ENCODE measurements around the gene PRKCH.

PRKCH gene

DNA sequence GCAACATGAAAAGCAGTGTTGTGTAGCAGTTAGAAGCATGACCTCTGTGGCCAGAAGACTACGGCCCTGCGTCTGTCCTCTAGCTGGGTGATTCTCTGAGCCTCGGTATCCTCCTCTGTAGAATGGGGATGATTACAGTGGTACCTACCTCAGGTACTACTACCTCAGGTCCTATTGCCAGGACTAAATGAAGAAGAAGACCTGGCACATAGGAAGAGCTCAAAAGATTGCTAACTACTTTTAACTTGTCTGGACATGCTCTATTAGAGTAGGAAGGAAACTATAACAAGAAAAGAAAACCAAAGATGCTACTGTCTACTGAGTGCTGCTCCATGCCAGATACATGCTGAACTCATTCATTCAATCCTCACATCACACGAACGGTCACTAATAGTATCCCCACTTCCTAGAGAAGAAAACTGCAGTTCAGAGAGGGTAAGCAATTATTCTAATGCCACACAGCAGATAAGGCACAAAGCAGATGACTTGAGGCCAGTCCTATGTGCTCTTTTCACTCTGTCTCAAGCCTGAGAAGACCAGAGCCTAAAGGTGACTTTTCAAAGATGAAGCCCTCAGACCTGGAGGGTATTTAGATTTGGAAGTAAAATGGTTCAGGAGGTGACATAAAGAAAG is 265.8 kb downstream of the PRKCH start:
- Histone ChIP-seq H3K9me3 (ENCODE audit: control insufficient read depth, low read length) (no peaks in the 10 kb centered on the region), H3K4me3 (ENCODE audit: insufficient read depth, low read depth, low read length, poor library complexity, severe bottlenecking) (no peak overlapping the region), H3K27ac (ENCODE audit: insufficient read depth, low read length, poor library complexity, severe bottlenecking) (no peak overlapping the region), H3K27me3 (replicated peaks; ENCODE audit: control insufficient read depth, insufficient read depth, low read length, poor library complexity, severe bottlenecking) (no peaks in the 10 kb centered on the region), H3K4me1 (ENCODE audit: control insufficient read depth, insufficient read depth, low read length, poor library complexity, severe bottlenecking) (no peaks in the 10 kb centered on the region), H3K36me3 (ENCODE audit: control insufficient read depth, insufficient read depth, low read length) (no peaks in the 10 kb centered on the region)
- DNase-seq: no peak

DNA sequence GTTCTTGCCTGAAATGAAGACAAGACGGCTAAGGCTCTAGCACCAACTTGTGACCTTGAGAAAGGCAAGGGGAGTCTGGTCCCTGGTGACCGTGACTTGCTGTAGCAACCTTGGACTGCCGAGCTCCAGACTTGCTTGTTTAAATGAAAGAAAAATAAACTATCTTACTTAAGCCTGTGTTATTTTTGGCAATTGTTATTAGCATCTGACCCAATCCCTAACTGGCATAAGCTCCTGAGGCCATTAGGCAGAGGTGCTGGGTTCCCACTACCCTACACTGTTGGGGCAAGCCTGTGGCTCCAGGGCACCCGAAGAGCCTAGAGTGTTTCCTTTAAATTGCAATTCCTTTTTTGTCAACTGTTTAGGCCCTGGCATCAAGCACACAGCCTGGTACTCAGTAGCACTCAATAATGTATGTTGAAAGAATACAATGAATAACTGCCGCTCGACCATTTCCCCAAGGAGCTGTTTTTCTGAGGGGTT is 267.1 kb downstream of the PRKCH start:
- no peak overlapping the region for H3K4me3 ChIP-seq (ENCODE audit: insufficient read depth, low read depth, low read length, poor library complexity, severe bottlenecking)
- no peaks in the 10 kb centered on the region for H3K36me3 ChIP-seq (ENCODE audit: control insufficient read depth, insufficient read depth, low read length)
- no peaks in the 10 kb centered on the region for H3K27me3 ChIP-seq (replicated peaks; ENCODE audit: control insufficient read depth, insufficient read depth, low read length, poor library complexity, severe bottlenecking)
- no peaks in the 10 kb centered on the region for H3K4me1 ChIP-seq (ENCODE audit: control insufficient read depth, insufficient read depth, low read length, poor library complexity, severe bottlenecking)
- DNase-seq: no peak
- no peaks in the 10 kb centered on the region for H3K9me3 ChIP-seq (ENCODE audit: control insufficient read depth, low read length)
- H3K27ac ChIP-seq (ENCODE audit: insufficient read depth, low read length, poor library complexity, severe bottlenecking): no peak overlapping the region

DNA sequence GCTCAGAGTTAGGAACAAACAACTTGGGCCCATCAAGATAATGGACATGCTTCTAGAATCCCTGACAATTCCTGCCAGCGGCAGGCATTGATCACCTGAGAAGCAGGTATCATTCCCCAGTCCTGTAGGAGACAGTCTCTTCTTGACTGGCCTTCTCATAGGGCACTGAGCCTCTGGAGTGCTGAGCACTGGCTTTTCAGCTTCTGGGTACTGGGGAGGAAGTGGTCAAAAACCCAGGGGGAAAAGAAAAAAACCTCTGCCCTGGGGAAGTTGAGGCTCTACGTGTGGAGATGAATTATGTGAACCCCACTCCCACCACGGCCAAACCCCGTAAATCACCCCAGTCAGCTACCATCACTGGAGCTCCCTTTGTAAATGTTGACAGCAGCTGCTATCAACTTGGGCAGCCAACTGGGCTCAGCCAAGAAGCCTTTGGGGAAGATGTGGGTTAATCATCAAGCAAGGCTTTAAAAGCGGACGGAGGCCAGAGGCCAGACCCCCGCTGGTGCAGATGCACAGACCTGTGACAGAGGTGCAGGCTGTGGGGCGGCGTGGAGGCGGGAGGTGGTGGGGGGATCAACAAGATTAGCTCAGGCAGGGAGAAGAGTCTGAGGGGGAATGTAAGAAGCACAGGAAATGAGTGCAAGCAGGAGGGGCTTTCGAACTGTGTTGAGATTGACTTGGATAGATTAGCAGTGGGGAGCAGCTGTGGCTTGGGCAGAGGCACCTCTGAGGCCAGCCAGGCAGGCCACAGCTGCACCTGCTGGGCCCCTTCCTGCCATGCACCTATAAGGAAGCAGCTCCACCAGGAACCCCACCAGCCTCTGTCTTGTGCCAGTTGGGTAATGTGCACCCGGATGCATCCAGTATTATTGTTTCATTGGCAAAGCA is 268.6 kb downstream of the PRKCH start:
- no peaks in the 10 kb centered on the region for H3K9me3 ChIP-seq (ENCODE audit: control insufficient read depth, low read length)
- H3K27me3 ChIP-seq (replicated peaks; ENCODE audit: control insufficient read depth, insufficient read depth, low read length, poor library complexity, severe bottlenecking): no peaks in the 10 kb centered on the region
- no peak overlapping the region for H3K27ac ChIP-seq (ENCODE audit: insufficient read depth, low read length, poor library complexity, severe bottlenecking)
- no peaks in the 10 kb centered on the region for H3K36me3 ChIP-seq (ENCODE audit: control insufficient read depth, insufficient read depth, low read length)
- H3K4me1 ChIP-seq (ENCODE audit: control insufficient read depth, insufficient read depth, low read length, poor library complexity, severe bottlenecking): no peaks in the 10 kb centered on the region
- no peak overlapping the region for H3K4me3 ChIP-seq (ENCODE audit: insufficient read depth, low read depth, low read length, poor library complexity, severe bottlenecking)
- DNase-seq: no peak

DNA sequence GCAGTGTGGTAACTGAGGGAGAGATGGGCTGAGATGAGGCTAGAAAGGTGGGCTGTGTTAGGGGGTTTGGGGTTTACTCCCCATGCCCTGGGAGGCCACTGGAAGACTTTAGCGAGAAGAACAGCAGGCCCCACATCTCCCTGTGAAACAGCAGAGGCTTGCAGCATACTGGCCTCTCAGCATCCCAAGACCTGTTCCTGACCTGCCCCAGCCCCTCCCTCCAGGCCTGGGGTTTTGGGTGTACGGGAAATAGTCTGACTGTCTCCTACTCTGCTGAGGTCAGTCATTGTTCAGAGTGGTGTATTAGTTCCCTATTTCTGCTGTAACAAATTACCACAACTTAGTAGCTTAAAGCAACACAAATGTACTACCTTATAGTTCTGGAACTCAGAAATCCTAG is 270.5 kb downstream of the PRKCH start:
- Histone ChIP-seq H3K4me3 (ENCODE audit: insufficient read depth, low read depth, low read length, poor library complexity, severe bottlenecking) (no peak overlapping the region), H3K36me3 (ENCODE audit: control insufficient read depth, insufficient read depth, low read length) (no peaks in the 10 kb centered on the region), H3K4me1 (ENCODE audit: control insufficient read depth, insufficient read depth, low read length, poor library complexity, severe bottlenecking) (no peaks in the 10 kb centered on the region), H3K27ac (ENCODE audit: insufficient read depth, low read length, poor library complexity, severe bottlenecking) (no peak overlapping the region), H3K27me3 (replicated peaks; ENCODE audit: control insufficient read depth, insufficient read depth, low read length, poor library complexity, severe bottlenecking) (no peaks in the 10 kb centered on the region), H3K9me3 (ENCODE audit: control insufficient read depth, low read length) (no peaks in the 10 kb centered on the region)
- DNase-seq: no peak

DNA sequence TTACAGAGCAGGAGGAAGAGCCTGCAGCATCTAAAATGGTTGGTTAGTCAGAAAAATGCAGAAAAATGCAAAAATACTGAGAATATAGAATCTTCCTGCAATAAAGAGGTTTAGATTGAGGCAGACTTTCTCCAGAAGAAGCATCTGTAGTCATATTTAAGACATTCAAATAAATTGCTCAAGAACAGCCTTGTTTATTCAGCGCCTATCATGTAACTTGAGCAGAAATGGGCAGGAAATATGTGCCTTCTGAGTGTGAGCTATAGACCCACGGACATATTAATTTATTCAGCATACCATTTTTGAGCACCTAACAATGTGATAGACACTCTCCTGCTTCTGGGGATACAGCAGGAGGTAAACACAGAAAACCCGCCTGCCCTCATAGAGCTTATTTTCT is 272.0 kb downstream of the PRKCH start:
- H3K9me3 ChIP-seq (ENCODE audit: control insufficient read depth, low read length): no peaks in the 10 kb centered on the region
- H3K4me3 ChIP-seq (ENCODE audit: insufficient read depth, low read depth, low read length, poor library complexity, severe bottlenecking): no peak overlapping the region
- DNase-seq: no peak
- H3K27me3 ChIP-seq (replicated peaks; ENCODE audit: control insufficient read depth, insufficient read depth, low read length, poor library complexity, severe bottlenecking): no peaks in the 10 kb centered on the region
- H3K36me3 ChIP-seq (ENCODE audit: control insufficient read depth, insufficient read depth, low read length): no peaks in the 10 kb centered on the region
- H3K4me1 ChIP-seq (ENCODE audit: control insufficient read depth, insufficient read depth, low read length, poor library complexity, severe bottlenecking): no peaks in the 10 kb centered on the region
- H3K27ac ChIP-seq (ENCODE audit: insufficient read depth, low read length, poor library complexity, severe bottlenecking): no peak overlapping the region

DNA sequence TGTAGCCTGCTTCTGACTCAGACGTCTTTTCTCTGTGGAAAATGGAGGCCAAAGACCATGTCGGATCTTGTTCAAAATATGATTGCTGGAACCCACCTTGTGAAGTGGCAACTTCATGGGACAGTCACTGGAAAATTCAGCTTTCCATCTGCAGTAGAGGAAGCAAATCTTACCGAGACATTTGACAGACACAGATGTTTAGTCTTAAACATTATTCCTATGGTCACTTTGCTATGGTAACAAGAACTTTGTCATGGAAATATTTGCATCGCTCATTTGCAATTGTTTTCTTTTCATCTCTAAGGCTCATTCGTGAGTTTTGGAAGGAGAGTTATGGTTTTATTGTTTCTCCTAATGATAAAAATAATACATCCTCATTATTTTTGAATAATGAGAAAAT is 275.6 kb downstream of the PRKCH start:
- Histone ChIP-seq H3K36me3 (ENCODE audit: control insufficient read depth, insufficient read depth, low read length) (no peaks in the 10 kb centered on the region), H3K9me3 (ENCODE audit: control insufficient read depth, low read length) (no peaks in the 10 kb centered on the region), H3K27ac (ENCODE audit: insufficient read depth, low read length, poor library complexity, severe bottlenecking) (no peak overlapping the region)

DNA sequence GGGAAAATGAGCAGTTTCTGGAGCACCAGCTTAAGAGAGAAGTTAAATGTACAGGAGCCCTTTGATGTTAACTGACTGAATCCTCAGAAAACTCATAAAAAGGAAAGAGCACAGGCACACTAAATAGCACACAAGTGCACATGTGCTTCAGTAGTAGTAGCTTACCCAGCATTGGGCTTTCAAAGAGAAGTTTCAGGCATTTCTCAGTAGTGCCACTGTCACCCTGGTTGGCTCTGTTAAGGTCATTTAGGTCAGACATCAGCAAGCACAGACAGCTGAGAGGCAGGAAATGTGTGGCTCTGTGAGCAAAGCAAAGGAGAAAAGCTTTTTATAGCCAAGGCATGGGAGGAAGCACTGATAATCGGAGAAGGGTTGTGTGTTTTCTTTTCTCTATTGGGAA is 277.6 kb downstream of the PRKCH start:
- Histone ChIP-seq H3K4me1 (ENCODE audit: control insufficient read depth, insufficient read depth, low read length, poor library complexity, severe bottlenecking) (peaks cover 6% of the 10 kb centered on the region), H3K27me3 (replicated peaks; ENCODE audit: control insufficient read depth, insufficient read depth, low read length, poor library complexity, severe bottlenecking) (no peaks in the 10 kb centered on the region)
- no peak for DNase-seq

More for the DNA sequence above, 275.6 kb downstream of the PRKCH start:
- H3K27me3 ChIP-seq (replicated peaks; ENCODE audit: control insufficient read depth, insufficient read depth, low read length, poor library complexity, severe bottlenecking): no peaks in the 10 kb centered on the region
- no peak for DNase-seq
- peaks cover 6% of the 10 kb centered on the region for H3K4me1 ChIP-seq (ENCODE audit: control insufficient read depth, insufficient read depth, low read length, poor library complexity, severe bottlenecking)
- H3K4me3 ChIP-seq (ENCODE audit: insufficient read depth, low read depth, low read length, poor library complexity, severe bottlenecking): no peak overlapping the region

DNA sequence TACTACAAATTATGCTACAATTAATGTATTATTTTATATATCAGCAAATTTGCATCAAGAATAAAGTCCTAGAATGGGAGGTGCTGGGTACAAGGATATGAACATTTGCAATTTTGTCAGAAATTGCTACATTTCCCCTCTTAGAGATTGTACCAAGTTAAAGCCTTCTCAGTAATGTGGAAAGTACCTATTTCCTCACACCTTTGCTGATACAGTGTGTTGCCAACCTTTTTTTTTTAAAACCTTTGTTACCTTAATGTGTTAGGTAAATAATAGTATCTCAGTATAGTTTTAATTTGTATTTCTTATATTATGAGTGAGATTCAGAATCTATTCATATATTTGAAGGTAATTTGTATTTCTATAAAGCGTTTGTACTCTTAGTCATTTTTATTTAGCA is 278.6 kb downstream of the PRKCH start:
- H3K36me3 ChIP-seq (ENCODE audit: control insufficient read depth, insufficient read depth, low read length): no peaks in the 10 kb centered on the region
- no peak overlapping the region for H3K27ac ChIP-seq (ENCODE audit: insufficient read depth, low read length, poor library complexity, severe bottlenecking)
- no peak overlapping the region for H3K4me3 ChIP-seq (ENCODE audit: insufficient read depth, low read depth, low read length, poor library complexity, severe bottlenecking)
- no peak for DNase-seq
- peaks cover 6% of the 10 kb centered on the region for H3K4me1 ChIP-seq (ENCODE audit: control insufficient read depth, insufficient read depth, low read length, poor library complexity, severe bottlenecking)
- H3K27me3 ChIP-seq (replicated peaks; ENCODE audit: control insufficient read depth, insufficient read depth, low read length, poor library complexity, severe bottlenecking): no peaks in the 10 kb centered on the region
- no peaks in the 10 kb centered on the region for H3K9me3 ChIP-seq (ENCODE audit: control insufficient read depth, low read length)

More for the DNA sequence above, 277.6 kb downstream of the PRKCH start:
- no peaks in the 10 kb centered on the region for H3K36me3 ChIP-seq (ENCODE audit: control insufficient read depth, insufficient read depth, low read length)
- H3K9me3 ChIP-seq (ENCODE audit: control insufficient read depth, low read length): no peaks in the 10 kb centered on the region
- H3K4me3 ChIP-seq (ENCODE audit: insufficient read depth, low read depth, low read length, poor library complexity, severe bottlenecking): no peak overlapping the region
- no peak overlapping the region for H3K27ac ChIP-seq (ENCODE audit: insufficient read depth, low read length, poor library complexity, severe bottlenecking)
